Measurements from ENCODE around the gene TEX28.
"Not testable (repeated sequence)": the region's sequence is repeated elsewhere in the genome, so short reads cannot be mapped to it uniquely, and the experiment has no call there.

TEX28 gene

DNA sequence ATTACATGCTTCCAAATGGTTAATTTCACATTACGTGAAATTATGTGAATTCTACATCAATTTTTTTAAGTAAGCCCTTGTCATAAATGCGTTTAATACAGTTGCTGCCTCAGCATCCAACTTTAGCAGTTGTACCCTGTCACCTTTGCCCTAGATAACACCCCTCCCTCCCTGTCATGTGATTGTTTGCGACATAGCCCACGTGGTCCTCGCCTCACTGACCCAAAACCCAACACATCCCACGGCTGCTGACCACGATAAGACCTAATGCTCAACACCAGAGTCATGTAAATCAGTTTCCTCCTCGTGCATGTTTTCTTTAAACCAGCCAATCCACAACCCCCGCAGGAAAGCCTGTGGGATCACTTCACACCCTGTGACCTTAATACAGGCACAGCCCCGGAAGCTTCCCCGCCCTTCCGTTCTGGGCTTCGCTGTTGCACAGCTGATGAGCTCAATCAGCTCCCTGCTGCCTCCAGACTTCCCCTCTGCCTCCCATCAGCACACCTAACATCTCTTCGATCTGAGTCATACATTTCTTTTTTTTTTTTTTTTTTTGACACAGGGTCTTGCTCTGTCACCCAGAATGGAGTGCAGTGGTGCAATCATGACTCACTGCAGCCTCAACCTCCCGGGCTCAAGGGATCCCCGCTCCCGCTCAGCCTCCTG lies 47.4 kb downstream of the TEX28 start:
- not testable (repeated sequence) for DNase-seq (ENCODE audit: low spot score)

DNA sequence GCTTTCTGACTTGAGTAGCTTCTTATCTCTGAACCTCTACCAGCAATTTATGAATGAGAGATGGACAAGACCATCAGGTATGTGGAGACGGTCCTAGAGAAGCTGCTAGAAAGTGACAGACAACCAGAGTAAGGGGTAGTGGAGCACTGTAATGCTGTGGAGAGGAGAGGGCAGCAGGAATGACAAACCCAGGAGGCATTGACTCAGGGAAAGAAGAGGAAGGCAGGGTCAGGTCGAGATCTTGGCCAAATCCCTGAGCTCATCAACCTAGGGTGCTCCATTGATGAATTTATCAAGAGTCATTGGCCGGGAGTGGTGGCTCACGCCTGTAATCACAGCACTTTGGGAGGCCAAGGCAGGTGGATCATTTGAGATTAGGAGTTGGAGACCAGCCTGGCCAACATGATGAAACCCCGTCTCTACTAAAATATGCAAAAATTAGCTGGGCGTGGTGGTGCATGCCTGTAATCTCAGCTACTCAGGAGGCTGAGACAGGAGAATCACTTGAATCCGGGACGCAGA lies 54.9 kb downstream of the TEX28 start:
- DNase-seq (ENCODE audit: low spot score): not testable (repeated sequence)

DNA sequence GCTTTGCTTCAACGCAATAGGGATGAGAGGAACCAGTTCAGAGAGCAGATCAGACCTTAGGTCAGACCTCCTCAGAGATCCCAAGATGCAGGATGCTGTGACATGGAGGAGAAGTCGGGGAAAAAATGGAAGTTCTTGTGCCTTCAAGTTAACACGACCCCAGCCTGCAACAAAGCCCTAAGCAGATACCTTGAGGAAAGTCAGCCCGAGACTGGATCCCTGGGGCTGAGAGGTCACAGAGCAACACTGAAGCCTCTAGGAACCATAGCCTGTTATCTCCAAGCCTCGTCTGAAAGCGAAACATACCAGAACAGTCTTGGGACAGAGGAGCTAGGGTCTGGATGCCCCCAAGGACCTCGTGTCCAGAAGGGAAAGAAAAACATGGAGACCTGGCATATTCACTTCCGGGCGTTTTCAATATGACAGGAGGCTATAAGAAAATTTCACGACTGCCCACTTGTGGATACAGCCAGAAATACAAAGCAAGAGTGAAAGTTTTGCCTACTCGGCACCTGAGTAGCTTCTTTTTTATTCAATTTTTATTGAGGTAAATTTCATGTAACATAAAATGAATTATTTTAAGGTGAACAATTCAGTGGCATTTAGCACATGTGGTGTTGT lies 55.9 kb downstream of the TEX28 start:
- not testable (repeated sequence) for DNase-seq (ENCODE audit: low spot score)

DNA sequence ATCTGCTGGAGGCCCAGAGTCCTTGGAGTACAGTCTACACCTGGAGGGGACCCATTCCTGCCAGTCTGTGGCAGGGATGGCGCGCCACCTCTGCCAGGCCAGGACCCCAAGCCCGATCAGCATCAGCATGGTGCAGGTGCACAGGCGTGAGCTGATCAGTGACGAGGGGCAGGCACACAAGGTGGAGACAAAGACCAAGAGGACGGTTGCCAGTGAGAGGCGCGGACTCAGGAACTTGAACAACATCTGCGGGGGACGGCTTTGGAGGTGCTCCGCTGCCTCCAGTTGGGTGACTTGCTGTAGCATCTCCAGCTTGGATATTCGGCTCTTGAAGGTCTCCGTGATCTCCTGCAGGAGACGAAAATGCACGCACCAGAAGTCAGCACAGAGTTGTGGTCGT lies 61.3 kb downstream of the TEX28 start:
- DNase-seq (ENCODE audit: low spot score): not testable (repeated sequence)

DNA sequence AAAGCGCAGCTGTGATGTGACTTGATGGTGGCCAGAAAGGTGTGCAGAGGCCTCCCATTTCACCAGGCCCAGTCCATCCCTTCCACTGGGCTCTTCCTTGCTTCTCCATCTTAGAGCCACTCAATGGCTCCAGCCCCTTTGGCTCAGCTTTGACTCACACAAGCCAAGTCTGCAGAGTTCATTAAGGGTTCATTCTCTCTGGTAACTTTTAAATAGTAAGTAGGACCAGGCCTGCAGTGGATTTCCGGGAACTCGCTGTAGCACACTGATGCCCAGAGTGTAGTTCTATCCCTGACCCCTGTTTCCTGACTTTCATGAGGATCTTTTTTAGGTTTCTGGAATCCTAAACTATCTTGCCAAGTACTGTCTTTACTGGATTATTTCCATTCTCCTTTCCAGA lies 63.5 kb downstream of the TEX28 start:
- not testable (repeated sequence) for DNase-seq (ENCODE audit: low spot score)

DNA sequence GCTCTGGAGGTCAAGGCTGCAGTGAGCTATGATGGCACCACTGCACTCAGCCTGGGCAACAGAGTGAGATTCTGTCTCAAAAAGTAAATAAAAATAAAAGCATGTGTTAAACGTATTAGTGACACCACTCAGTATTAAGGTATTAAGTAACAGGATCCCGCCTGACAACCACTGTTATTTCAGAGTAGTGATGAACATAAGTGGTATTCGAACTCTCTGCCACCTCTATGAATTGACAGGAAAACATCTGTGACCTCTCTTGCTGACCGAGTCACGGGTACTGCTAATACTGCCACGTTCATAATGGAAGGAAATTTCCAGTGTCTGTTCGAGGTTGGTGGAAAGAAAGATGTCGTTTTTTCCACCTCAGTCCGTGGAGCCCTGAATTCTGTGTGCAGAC lies 68.2 kb downstream of the TEX28 start:
- not testable (repeated sequence) for DNase-seq (ENCODE audit: low spot score)

DNA sequence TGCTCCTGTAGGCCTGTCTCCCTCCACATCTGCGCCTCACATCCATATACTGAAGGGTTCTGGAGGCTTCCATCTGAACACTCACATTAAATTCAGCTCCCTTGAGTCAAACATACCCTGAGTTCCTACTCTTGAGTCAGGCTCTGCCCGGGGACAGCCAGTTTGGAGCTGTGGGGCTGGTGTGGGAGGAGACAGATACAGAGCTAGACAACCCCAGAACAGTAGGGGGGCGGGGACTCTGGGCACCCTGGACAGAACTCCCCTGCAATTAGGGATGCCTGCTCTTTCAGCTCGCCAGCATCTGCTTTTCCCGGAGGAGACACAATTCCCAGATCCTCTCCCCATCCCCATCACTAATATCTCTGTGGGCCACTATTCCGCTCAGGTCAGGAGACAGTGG lies 69.6 kb downstream of the TEX28 start:
- DNase-seq (ENCODE audit: low spot score): not testable (repeated sequence)

Data from GM03348 (cell line).